H9 (cell line): ENCODE measurements around the gene SAFB. TPM values are rescaled to one million over a fixed set of nuclear protein-coding genes. Genes with fewer than 3 reads are reported as not detected.

ENCODE experiments used
- DNase-seq: peaks from one replicate; pipeline ENCODE4 v3.0.0-alpha.2; 2017
- H2AFZ ChIP-seq: one replicate; pipeline ENCODE4 v1.6.1; 2013; ENCODE audit warnings: mild to moderate bottlenecking, low read length, control low read depth, moderate library complexity
- H2AK5ac ChIP-seq: 2 replicates; pipeline ENCODE4 v1.6.1; 2013; ENCODE audit warnings: low read length, control low read depth, mixed read lengths; ENCODE audit not compliant: insufficient read length
- H2BK120ac ChIP-seq: one replicate; pipeline ENCODE4 v1.6.1; 2013; ENCODE audit warnings: low read depth, mild to moderate bottlenecking, low read length, control low read depth, inconsistent platforms; ENCODE audit not compliant: poor library complexity, severe bottlenecking
- H2BK12ac ChIP-seq: 2 replicates; pipeline ENCODE4 v1.6.1; 2013; ENCODE audit warnings: low read length, control low read depth, mixed read lengths, low read depth; ENCODE audit not compliant: insufficient read length
- H2BK15ac ChIP-seq: 2 replicates; pipeline ENCODE4 v1.6.1; 2013; ENCODE audit warnings: low read depth, low read length, control low read depth
- H2BK20ac ChIP-seq: one replicate; pipeline ENCODE4 v1.6.1; 2013; ENCODE audit warnings: low read depth, mild to moderate bottlenecking, low read length, control low read depth, inconsistent platforms; ENCODE audit not compliant: poor library complexity, severe bottlenecking
- H2BK5ac ChIP-seq: 2 replicates; pipeline ENCODE4 v1.6.1; 2013; ENCODE audit warnings: low read length, control low read depth, mixed read lengths; ENCODE audit not compliant: insufficient read length
- H3K14ac ChIP-seq: 2 replicates; pipeline ENCODE4 v1.6.1; 2013; ENCODE audit warnings: low read length, control low read depth; ENCODE audit not compliant: insufficient read depth
- H3K18ac ChIP-seq: 2 replicates; pipeline ENCODE4 v1.6.1; 2013; ENCODE audit warnings: low read depth, mild to moderate bottlenecking, mixed read lengths, low read length, control low read depth; ENCODE audit not compliant: insufficient read length
- H3K23ac ChIP-seq: 2 replicates; pipeline ENCODE4 v1.6.1; 2013; ENCODE audit warnings: low read length, control low read depth, mixed read lengths, low read depth; ENCODE audit not compliant: insufficient read length
- H3K23me2 ChIP-seq: 2 replicates; pipeline ENCODE4 v1.6.1; 2013; ENCODE audit warnings: low read depth, mild to moderate bottlenecking, mixed read lengths, low read length, control low read depth; ENCODE audit not compliant: insufficient read length, poor library complexity, severe bottlenecking
- H3K27ac ChIP-seq: 2 replicates; pipeline ENCODE4 v1.5.1; 2013; ENCODE audit warnings: low read length, control low read depth, mixed read lengths, low read depth; ENCODE audit not compliant: insufficient read length
- H3K27me3 ChIP-seq: 2 replicates; pipeline ENCODE4 v1.6.1; 2013; ENCODE audit warnings: low read length, control low read depth, inconsistent platforms; ENCODE audit not compliant: insufficient read depth
- H3K4ac ChIP-seq: 2 replicates; pipeline ENCODE4 v1.6.1; 2013; ENCODE audit warnings: low read depth, mild to moderate bottlenecking, control low read depth, inconsistent platforms, low read length, moderate library complexity
- H3K4me1 ChIP-seq: 2 replicates; pipeline ENCODE4 v1.6.1; 2013; ENCODE audit warnings: low read length, control low read depth, inconsistent platforms; ENCODE audit not compliant: insufficient read depth
- H3K4me2 ChIP-seq: 2 replicates; pipeline ENCODE4 v1.6.1; 2013; ENCODE audit warnings: low read length, control low read depth, mixed read lengths; ENCODE audit not compliant: insufficient read length, insufficient read depth
- H3K56ac ChIP-seq: 2 replicates; pipeline ENCODE4 v1.6.1; 2013; ENCODE audit warnings: low read depth, mild to moderate bottlenecking, mixed read lengths, low read length, control low read depth; ENCODE audit not compliant: insufficient read length
- H3K79me1 ChIP-seq: 2 replicates; pipeline ENCODE4 v1.6.1; 2013; ENCODE audit warnings: low read depth, mild to moderate bottlenecking, moderate library complexity, low read length, control low read depth, inconsistent platforms; ENCODE audit not compliant: insufficient read depth, poor library complexity, severe bottlenecking
- H3K79me2 ChIP-seq: 2 replicates; pipeline ENCODE4 v1.6.1; 2013; ENCODE audit warnings: low read length, control low read depth, inconsistent platforms; ENCODE audit not compliant: insufficient read depth
- H3K9ac ChIP-seq: 2 replicates; pipeline ENCODE4 v1.6.1; 2013; ENCODE audit warnings: low read length, control low read depth, mixed read lengths; ENCODE audit not compliant: insufficient read length; ENCODE audit errors: extremely low read depth
- H3K9me3 ChIP-seq: one replicate; pipeline ENCODE4 v1.6.1; 2013; ENCODE audit warnings: low read depth, low read length, inconsistent platforms; ENCODE audit not compliant: control insufficient read depth
- H3T11ph ChIP-seq: one replicate; pipeline ENCODE4 v1.6.1; 2013; ENCODE audit warnings: mild to moderate bottlenecking, low read length, control low read depth, inconsistent platforms
- H4K20me1 ChIP-seq: one replicate; pipeline ENCODE4 v1.6.1; 2013; ENCODE audit not compliant: control insufficient read depth, insufficient read length, insufficient read depth
- H4K5ac ChIP-seq: 2 replicates; pipeline ENCODE4 v1.6.1; 2013; ENCODE audit warnings: low read depth, mild to moderate bottlenecking, mixed read lengths, low read length, control low read depth; ENCODE audit not compliant: insufficient read length
- H4K8ac ChIP-seq: replicated peaks from 2 replicates; pipeline ENCODE4 v1.6.1; 2013; ENCODE audit warnings: low read length, control low read depth, mixed read lengths, low read depth; ENCODE audit not compliant: insufficient read length
- H4K91ac ChIP-seq: 2 replicates; pipeline ENCODE4 v1.6.1; 2013; ENCODE audit warnings: low read depth, mild to moderate bottlenecking, moderate library complexity, mixed read lengths, low read length, control low read depth; ENCODE audit not compliant: insufficient read length
- H3K27ac Mint-ChIP-seq, 3 experiments: 2 replicates in 2 of 3; 3 replicates in 1 of 3; pipeline ENCODE4 v1.8.0; 2020 to 2021; ENCODE audit warnings: mixed read lengths in 3 of 3, mild to moderate bottlenecking in 1 of 3, moderate library complexity in 1 of 3
- H3K27me3 Mint-ChIP-seq: 2 replicates; pipeline ENCODE4 v1.8.0; 2021; ENCODE audit warnings: low read depth, mild to moderate bottlenecking, moderate library complexity, mixed read lengths
- H3K36me3 Mint-ChIP-seq, 3 experiments: 2 replicates in 2 of 3; 3 replicates in 1 of 3; pipeline ENCODE4 v1.8.0; 2020 to 2021; ENCODE audit warnings: low read depth in 3 of 3, mixed read lengths in 3 of 3; ENCODE audit not compliant: insufficient read depth in 1 of 3
- H3K4me1 Mint-ChIP-seq, 2 experiments: 2 replicates each; pipeline ENCODE4 v1.8.0; 2020; ENCODE audit warnings: mixed read lengths in 2 of 2
- H3K4me3 Mint-ChIP-seq, 2 experiments: 2 replicates in 1 of 2; 3 replicates in 1 of 2; pipeline ENCODE4 v1.8.0; 2020 to 2021; ENCODE audit warnings: mild to moderate bottlenecking in 2 of 2, mixed read lengths in 2 of 2, moderate library complexity in 1 of 2
- H3K9me3 Mint-ChIP-seq, 2 experiments: 2 replicates in 1 of 2; 3 replicates in 1 of 2; pipeline ENCODE4 v1.8.0; 2020; ENCODE audit warnings: mild to moderate bottlenecking in 2 of 2, mixed read lengths in 2 of 2, moderate library complexity in 1 of 2
- CTCF ChIP-seq: fragments of 200-600 bp; sonication (generic); conservative IDR thresholded peaks from 3 replicates; pipeline ENCODE4 v1.8.0; 2021; ENCODE audit warnings: antibody characterized with exemption, mild to moderate bottlenecking
- WGBS: extraction: QIAGEN DNeasy Blood & Tissue Kit; methylation state at CpG from one replicate; pipeline ENCODE4 v1.1.7; 2013; ENCODE audit warnings: missing lambda C conversion rate, low lambda C conversion rate, mixed read lengths; ENCODE audit not compliant: insufficient read length; ENCODE audit errors: extremely low coverage; 5-methylcytosine and 5-hydroxymethylcytosine counted together
- total RNA-seq: library from RNA; stranded (reverse); gene quantifications from 2 replicates; pipeline ENCODE4 v1.2.1, GENCODE V29; 2021

SAFB gene
- total RNA-seq, 1 experiment from 2014 or later, result 110 TPM

- H4K20me1 ChIP-seq, result no peaks in the 10 kb centered on the region
- no CpG with 5 or more reads among the region's 5 CpGs for WGBS
- H3K27ac Mint-ChIP-seq, result no peak overlapping the region; a peak in 1 of 7 replicates
Measured at GRCh38 chr19:5632657-5633056, 9.8 kb downstream of the SAFB start.

More at GRCh38 chr19:5632657-5633056, 9.8 kb downstream of the SAFB start:
- Histone ChIP-seq H3K18ac (no peak overlapping the region), H2AK5ac (no peak overlapping the region), H2BK120ac (no peak overlapping the region), H2AFZ (no peak overlapping the region), H3K4me2 (no peak overlapping the region), H3K56ac (no peak overlapping the region), H3K23ac (no peak overlapping the region), H3T11ph (no peak overlapping the region), H3K27ac (no peak overlapping the region), H4K5ac (no peak overlapping the region), H4K91ac (no peak overlapping the region), H3K4me1 (no peaks in the 10 kb centered on the region), H3K9ac (no peak overlapping the region), H3K27me3 (no peaks in the 10 kb centered on the region), H3K4ac (no peak overlapping the region), H3K79me1 (peaks cover 24% of the 10 kb centered on the region), H2BK5ac (no peak overlapping the region), H2BK12ac (no peak overlapping the region), H2BK20ac (no peak overlapping the region), H2BK15ac (no peak overlapping the region), H3K14ac (no peak overlapping the region), H4K8ac (no peak overlapping the region), H3K23me2 (no peaks in the 10 kb centered on the region), H3K79me2 (peaks cover 52% of the 10 kb centered on the region; the same call in 1 of the 2 replicates), H3K9me3 (no peaks in the 10 kb centered on the region)
- no peaks in the 10 kb centered on the region for H3K9me3 Mint-ChIP-seq
- TF ChIP-seq CTCF, result no peak
- peaks cover 1 to 2% of the 10 kb centered on the region in 2 experiments for H3K4me1 Mint-ChIP-seq
- H3K4me3 Mint-ChIP-seq, result no peak overlapping the region
- peaks cover 5 to 54% (median 38%) of the 10 kb centered on the region in 3 experiments; a peak in 6 of 7 replicates for H3K36me3 Mint-ChIP-seq
- no peak for DNase-seq
- H3K27me3 Mint-ChIP-seq, result no peaks in the 10 kb centered on the region
